GM12875 (cell line): ENCODE results near the gene COL21A1.

Experiments
- H3K4me3 ChIP-seq: one replicate; pipeline ENCODE4 v1.5.1; 2011; ENCODE audit warnings: low read depth, low read length, control low read depth
- TF ChIP-seq, protein P1 (sequence below): IDR thresholded peaks from 2 replicates; pipeline ENCODE4 v1.5.1; 2011; ENCODE audit warnings: low read depth, mild to moderate bottlenecking, control low read depth, inconsistent platforms, low read length, moderate library complexity, borderline replicate concordance; ENCODE audit not compliant: insufficient read depth

The COL21A1 gene

DNA sequence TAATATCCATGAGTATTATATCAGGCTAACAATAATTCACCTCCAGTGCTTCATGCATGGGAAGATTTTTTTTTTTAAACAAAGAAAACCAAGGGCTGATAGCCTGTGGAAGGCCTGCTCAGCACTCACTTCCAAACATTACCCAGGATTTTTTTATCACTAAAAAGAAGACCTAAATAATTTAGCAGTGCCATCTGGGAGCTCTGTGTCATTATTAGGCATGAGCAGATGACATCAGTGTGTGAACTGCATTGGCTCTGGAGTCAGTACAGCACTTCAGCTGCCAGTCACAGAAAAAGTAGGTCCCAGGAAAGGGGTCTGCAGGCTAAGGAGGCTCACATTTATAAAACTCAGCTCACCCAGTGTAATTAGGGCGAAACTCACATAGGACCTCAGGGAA, 94.8 kb downstream of the COL21A1 start:
- TF ChIP-seq, protein P1, sequence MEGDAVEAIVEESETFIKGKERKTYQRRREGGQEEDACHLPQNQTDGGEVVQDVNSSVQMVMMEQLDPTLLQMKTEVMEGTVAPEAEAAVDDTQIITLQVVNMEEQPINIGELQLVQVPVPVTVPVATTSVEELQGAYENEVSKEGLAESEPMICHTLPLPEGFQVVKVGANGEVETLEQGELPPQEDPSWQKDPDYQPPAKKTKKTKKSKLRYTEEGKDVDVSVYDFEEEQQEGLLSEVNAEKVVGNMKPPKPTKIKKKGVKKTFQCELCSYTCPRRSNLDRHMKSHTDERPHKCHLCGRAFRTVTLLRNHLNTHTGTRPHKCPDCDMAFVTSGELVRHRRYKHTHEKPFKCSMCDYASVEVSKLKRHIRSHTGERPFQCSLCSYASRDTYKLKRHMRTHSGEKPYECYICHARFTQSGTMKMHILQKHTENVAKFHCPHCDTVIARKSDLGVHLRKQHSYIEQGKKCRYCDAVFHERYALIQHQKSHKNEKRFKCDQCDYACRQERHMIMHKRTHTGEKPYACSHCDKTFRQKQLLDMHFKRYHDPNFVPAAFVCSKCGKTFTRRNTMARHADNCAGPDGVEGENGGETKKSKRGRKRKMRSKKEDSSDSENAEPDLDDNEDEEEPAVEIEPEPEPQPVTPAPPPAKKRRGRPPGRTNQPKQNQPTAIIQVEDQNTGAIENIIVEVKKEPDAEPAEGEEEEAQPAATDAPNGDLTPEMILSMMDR, result no peak
- no peak overlapping the region for H3K4me3 ChIP-seq

DNA sequence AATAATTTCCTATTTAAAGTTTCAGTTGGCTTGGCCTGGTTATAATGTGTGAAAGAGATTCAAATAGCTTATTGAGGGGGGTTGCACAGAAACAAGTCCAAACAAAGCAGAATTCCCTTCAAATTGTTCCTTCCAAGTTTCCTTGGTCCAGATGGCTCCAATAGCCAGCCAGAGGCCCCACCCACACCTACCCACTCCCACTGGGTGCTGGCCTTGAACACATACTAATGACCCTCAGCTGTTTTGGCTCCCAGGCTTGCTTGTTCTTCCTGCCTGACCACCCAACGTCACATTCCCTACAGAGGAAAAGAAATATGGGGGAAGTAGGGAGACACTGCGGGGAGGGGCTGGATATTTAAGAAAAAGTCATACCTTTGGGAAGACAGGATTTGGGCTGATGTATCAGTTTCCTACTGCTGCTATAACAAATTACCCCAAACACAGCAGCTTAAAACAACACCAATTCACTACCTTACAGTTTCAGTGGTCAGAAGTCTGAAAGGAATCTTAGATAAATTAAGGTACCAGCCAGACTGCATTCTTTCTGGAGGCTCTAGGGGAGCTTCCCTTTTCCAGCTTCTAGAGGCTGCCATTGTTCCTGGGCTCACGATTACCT, 95.7 kb downstream of the COL21A1 start:
- H3K4me3 ChIP-seq, result no peak overlapping the region
- TF ChIP-seq, protein P1, result no peak

DNA sequence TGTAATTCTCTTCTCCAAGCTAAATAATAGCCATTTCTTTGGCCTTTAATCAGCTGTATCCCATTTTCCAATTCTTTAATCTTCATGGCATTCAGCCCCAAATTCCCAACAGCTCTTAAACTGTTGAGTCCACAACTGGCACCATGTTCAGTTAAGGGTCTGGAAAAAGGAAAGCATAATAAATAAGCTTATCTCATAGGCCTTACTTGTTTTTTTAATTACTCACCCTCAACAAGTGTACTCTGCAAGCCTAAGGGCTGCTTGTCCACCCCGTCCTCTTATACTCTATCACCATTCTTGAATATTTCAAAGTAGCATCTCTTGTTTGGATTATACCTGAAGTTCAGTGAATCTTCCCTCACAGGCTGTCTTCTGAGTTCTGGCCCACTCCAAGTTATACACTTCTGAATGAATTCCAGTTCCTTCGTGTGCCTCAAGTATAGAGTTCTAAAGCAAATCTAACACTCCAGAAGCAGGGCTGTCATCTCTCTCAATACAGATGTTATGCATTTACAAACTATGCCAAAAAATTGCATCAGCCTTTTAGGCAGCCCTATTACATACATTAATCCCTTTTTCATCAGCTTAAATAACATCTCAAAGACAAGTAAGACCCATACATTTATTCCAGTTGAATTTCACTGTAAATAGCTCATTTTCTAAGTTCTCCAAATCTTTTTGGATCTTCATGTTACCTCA, 98.7 kb downstream of the COL21A1 start:
- TF ChIP-seq, protein P1, result no peak
- H3K4me3 ChIP-seq, result no peak overlapping the region

DNA sequence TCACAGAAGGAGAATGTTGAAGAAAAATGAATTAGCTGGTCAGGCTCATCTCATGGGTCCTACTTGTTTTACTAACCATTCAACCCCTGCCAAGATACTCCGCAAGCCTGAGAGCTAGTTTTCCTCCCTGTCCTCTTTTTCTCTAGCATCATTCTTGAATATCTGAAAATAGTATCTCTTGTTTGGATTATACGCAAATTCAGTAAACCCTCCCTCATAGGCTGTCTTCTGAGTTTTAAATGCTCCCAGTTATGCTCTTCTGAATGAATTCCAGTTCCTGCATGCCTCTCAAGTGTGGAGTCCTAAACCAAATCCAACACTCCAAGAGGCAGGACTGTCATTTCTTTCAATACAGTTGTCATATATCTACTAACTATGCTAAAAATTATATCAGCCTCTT, 99.6 kb downstream of the COL21A1 start:
- TF ChIP-seq, protein P1, result no peak
- no peak overlapping the region for H3K4me3 ChIP-seq

DNA sequence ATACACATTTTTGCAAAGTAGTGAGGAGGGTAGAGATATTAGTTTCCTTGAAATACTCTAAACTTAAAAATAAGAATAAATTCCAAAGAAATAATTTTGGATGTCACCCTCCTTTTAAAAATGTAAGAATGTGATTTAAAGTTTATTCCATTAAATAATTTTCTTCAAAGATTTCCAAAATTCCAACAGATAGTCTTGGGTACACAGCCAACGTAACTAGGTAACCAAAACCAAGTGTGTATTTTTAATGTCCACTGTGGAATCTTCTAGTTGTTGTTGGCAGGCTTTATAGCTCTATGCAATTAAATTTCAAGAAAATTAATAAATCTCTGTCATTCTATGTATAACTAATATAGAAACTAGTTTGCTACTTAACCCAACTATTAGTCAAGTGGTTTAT, 101.3 kb downstream of the COL21A1 start:
- TF ChIP-seq, protein P1, result no peak
- H3K4me3 ChIP-seq, result no peak overlapping the region

- TF ChIP-seq, protein P1, result no peak
- no peak overlapping the region for H3K4me3 ChIP-seq
These were observed 101.8 kb downstream of the COL21A1 start for GRCh38 chr6:56145616-56146015.

DNA sequence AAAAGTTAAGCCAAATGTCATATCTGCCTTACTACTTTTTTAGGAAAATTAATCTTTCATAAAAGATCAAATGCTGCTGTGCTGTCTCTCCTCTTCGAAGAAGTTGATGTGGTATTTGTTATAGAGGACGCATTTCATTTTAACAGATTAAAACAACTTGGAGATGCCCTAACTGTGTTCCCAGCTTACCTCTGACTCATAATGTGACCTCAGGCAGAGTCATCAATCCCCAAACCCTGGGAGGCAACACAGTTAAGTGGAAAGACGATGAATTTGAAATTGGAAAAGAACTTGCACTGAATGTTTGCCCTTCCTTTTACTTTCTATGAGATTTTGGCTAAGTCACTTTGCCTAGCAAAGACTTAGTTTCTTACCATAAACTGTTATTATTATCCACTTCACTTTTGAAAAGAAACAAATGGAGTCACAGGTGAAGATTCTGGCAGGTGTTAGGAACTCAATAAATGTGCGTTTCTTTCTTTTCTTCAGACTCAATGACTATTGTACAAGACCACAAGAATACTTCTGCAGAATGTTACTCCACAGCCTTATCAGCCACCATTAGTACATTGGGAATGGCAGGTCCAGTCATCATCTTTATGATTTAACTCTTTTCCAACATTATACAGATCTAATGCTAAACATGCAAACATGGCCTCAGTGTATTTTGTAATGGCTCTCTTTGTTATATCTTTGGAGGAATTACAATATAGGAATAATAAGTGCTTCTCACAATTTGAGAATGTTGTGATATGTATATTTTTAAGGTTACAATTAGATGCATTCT, 102.6 kb downstream of the COL21A1 start:
- TF ChIP-seq, protein P1, result no peak
- H3K4me3 ChIP-seq, result no peak overlapping the region
